A549 (cell line): Measurements from ENCODE around the gene PRKN.

Source experiments
- CBX8 ChIP-seq: fragments of 200-600 bp; sonication (generic); IDR thresholded peaks from 2 replicates; pipeline ENCODE4 v1.6.1; 2016
- GATA3 ChIP-seq: IDR thresholded peaks from 2 replicates; pipeline ENCODE4 v1.6.1; 2012; ENCODE audit warnings: borderline replicate concordance
- JUNB ChIP-seq: fragments of >200 bp; sonication (Bioruptor Twin); formaldehyde crosslinking; IDR thresholded peaks from 2 replicates; pipeline ENCODE4 v1.6.1; 2016
- NFE2L2 ChIP-seq: fragments of 150-350 bp; conservative IDR thresholded peaks from 2 replicates; pipeline ENCODE4 v1.6.1; 2014; ENCODE audit warnings: low read length
- POLR2A ChIP-seq: IDR thresholded peaks from 2 replicates; pipeline ENCODE4 v1.6.1; 2012; ENCODE audit warnings: mild to moderate bottlenecking, low read length
- RAD21 ChIP-seq, 2 experiments: fragments of >200 bp in 1 of 2; sonication (Bioruptor Twin) in 1 of 2; formaldehyde crosslinking in 1 of 2; IDR thresholded peaks in 1 of 2; conservative IDR thresholded peaks in 1 of 2; 2 replicates in 1 of 2; 3 replicates in 1 of 2; pipeline ENCODE4 v1.6.1; 2012 to 2018; ENCODE audit warnings: inconsistent platforms in 1 of 2
- RFX5 ChIP-seq: fragments of 450-650 bp; IDR thresholded peaks from 2 replicates; pipeline ENCODE4 v1.7.1; 2014; ENCODE audit warnings: antibody characterized with exemption, mild to moderate bottlenecking, moderate library complexity
- SMC3 ChIP-seq: fragments of >200 bp; sonication (Bioruptor Twin); formaldehyde crosslinking; IDR thresholded peaks from 3 replicates; pipeline ENCODE4 v1.6.1; 2018; ENCODE audit warnings: inconsistent platforms
- TP53 ChIP-seq: fragments of 250-450 bp; sonication (Bioruptor Pico); IDR thresholded peaks from 2 replicates; pipeline ENCODE4 v1.5.0; 2021; ENCODE audit warnings: mild to moderate bottlenecking, moderate library complexity
- TF ChIP-seq, protein P1 (sequence below): fragments of >200 bp; sonication (Bioruptor Twin); formaldehyde crosslinking; IDR thresholded peaks from 3 replicates; pipeline ENCODE4 v1.5.1; 2016
- TF ChIP-seq, protein P2 (sequence below): IDR thresholded peaks from 2 replicates; pipeline ENCODE4 v1.6.1; 2012

DNA sequence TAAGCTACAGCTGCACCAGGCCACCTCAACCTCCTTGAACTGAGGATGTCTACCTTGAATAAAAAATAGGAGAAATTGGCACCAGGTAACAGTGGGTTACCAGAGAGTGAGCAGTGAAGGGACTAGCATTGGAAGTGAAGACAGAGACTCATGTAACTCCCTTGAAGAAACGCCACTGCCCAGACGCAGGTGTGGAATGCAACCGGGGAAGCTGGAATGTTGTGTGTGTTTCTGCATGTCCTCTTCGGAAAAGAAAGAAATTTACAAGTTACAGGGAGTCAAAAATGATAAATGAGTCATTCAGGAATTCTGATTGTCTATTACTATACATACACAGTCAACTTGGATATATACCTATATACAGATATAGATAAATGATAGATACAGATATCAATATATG lies 939.0 kb downstream of the PRKN start:
- no peak for TF ChIP-seq RAD21 (conservative IDR thresholded peaks at IDR 0.05 in 1 of 2, IDR thresholded peaks at IDR 0.05 in 1 of 2)
- TF ChIP-seq SMC3: no peak
- no peak for TF ChIP-seq POLR2A
- TF ChIP-seq, protein P1, sequence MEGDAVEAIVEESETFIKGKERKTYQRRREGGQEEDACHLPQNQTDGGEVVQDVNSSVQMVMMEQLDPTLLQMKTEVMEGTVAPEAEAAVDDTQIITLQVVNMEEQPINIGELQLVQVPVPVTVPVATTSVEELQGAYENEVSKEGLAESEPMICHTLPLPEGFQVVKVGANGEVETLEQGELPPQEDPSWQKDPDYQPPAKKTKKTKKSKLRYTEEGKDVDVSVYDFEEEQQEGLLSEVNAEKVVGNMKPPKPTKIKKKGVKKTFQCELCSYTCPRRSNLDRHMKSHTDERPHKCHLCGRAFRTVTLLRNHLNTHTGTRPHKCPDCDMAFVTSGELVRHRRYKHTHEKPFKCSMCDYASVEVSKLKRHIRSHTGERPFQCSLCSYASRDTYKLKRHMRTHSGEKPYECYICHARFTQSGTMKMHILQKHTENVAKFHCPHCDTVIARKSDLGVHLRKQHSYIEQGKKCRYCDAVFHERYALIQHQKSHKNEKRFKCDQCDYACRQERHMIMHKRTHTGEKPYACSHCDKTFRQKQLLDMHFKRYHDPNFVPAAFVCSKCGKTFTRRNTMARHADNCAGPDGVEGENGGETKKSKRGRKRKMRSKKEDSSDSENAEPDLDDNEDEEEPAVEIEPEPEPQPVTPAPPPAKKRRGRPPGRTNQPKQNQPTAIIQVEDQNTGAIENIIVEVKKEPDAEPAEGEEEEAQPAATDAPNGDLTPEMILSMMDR: no peak
- no peak for TF ChIP-seq TP53
- no peak for TF ChIP-seq CBX8
- TF ChIP-seq GATA3: no peak
- no peak for TF ChIP-seq RFX5
- TF ChIP-seq, protein P2, sequence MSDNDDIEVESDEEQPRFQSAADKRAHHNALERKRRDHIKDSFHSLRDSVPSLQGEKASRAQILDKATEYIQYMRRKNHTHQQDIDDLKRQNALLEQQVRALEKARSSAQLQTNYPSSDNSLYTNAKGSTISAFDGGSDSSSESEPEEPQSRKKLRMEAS: no peak
- no peak for TF ChIP-seq NFE2L2
- no peak for TF ChIP-seq JUNB
